Left renal cortex interstitium (tissue), 4 donors: ENCODE data around the gene TP73. TPM values are rescaled to one million over a fixed set of nuclear protein-coding genes. Genes with fewer than 3 reads are reported as not detected.
"Not testable (repeated sequence)": the region's sequence is repeated elsewhere in the genome, so short reads cannot be mapped to it uniquely, and the experiment has no call there.

ENCODE experiments used
- DNase-seq, 4 donors: peaks; one replicate each; pipeline ENCODE4 v3.0.0-alpha.2; 2013; ENCODE audit warnings: low read depth in 4 of 4, low spot score in 2 of 4, missing footprints in 1 of 4
- polyA plus RNA-seq, 4 donors: library from polyadenylated mRNA; unstranded; fragments of 120-200 nt; gene quantifications; one replicate each; pipeline ENCODE4 v1.2.1, GENCODE V29; 2013; ENCODE audit not compliant: insufficient read length in 4 of 4

The TP73 gene
- polyA plus RNA-seq, 4 donors = 0.51 to 1.4 (median 0.67) TPM

DNA sequence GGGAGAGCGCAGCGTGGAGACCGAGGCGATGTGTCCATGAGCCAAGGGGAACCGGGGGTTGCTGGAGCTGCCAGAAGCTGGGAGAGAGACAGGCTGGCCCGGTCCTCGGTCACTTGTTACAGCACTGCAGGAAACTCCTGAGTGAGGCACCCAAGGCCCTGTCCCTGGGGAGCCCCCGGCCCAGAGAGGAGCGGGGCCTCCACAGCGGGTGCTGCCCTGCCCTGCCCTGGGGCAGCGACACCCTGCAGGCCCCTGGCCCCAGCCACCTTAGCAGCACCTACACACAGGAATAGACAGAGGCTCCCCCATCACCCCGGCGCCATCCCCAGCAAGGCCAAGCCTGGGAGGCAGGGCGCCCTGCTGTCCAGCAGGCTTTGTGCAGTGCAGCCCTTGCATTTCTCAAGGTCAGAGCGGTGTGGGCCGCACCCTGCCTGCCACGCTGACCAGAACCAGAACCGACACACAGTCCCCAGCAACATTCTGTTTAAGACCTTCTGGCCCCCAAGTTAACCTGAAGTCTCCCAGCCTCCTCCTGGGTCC is 34.4 kb upstream of the TP73 start:
- no peak for DNase-seq

GRCh38 chr1:3618531-3618880 is 33.8 kb upstream of the TP73 start:
- no peak for DNase-seq

DNA sequence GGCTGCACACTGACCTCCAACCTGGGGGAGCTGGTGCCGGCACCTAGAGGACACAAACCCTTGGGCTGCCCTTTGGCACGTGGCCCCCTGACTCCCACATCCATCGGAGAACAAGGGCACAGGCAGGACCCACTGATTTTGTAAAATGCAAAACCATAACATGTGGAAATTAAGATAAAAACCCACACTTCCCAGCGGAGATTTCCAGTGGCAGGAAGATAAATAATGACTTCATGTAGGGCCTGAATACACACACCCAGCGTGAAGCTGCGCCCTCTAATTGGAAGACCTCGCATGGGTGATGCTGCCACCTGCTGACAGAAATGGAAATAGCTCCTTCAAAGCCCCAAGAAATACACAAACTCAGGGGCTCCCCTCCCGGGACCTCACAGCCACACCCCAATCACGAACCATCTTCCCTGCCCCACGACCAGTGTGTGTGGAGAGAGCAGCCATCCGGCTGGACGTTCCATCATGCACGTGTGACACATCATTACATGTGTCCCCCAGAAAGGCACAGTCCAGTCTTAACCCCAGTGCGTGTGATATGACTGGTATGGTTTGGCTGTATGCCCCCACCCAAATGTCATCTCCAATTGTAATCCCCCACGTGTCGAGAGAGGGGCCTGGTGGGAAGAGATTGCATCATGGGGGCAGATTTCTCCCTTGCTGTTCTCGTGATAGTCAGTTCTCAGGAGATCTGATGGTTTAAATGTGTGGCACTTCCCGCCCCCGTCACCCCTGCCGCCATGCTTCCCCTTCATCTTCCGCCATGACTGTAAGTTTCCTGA is 33.2 kb upstream of the TP73 start:
- DNase-seq = no peak

DNA sequence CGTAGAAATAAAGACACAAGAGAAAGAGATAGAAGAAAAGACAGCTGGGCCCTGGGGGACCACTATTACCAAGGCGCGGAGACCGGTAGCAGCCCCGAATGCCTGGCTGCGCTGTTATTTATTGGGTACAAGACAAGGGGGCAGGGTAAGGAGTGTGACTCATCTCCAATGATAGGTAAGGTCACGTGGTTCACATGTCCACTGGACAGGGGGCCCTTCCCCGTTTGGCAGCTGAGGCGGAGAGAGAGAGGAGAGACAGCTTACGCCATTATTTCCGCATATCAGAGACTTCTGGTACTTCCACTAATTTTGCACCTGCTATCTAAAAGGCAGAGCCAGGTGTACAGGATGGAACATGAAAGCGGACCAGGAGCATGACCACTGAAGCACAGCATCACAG is 31.6 kb upstream of the TP73 start:
- no peak for DNase-seq

GRCh38 chr1:3621151-3621671 is 31.1 kb upstream of the TP73 start:
- DNase-seq = not testable (repeated sequence)

- not testable (repeated sequence) for DNase-seq
These were observed 30.2 kb upstream of the TP73 start for GRCh38 chr1:3622102-3622501.

DNA sequence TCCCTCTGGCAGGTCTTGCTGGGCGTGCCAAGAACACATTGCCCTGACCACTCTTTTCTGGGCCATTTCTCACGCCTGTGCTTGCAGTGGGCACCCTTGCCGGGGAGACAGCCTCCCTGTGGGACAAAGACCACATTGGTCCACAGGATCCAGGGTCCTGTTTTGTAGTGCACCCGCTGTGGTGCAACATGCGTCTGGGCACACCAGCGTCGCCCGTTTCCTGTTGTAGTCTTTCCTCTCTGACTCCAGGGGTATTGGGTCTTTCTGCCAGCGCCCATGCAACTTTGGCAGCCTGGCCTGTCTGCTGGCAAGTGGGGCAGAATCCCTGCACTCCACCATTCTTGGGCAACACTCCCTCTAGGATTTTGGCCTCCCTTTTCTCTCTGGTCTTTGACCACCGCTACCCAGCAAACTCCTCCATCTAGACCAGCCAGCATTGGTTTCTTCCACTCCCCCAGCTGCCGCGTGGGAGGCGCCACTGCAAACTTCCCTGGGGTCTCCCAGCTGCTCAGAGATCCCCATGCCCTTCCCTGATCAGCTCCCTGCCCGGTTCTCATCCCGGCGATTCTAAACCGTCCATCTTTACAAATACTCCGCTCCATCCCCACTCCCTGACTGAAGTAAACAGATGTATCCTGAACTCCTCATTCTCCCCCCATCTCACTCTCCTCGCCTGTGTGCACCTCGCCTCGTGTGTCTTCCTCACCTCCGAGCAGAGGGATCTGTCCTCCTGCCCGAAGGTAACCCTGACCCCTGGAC is 28.7 kb upstream of the TP73 start:
- no peak for DNase-seq

DNA sequence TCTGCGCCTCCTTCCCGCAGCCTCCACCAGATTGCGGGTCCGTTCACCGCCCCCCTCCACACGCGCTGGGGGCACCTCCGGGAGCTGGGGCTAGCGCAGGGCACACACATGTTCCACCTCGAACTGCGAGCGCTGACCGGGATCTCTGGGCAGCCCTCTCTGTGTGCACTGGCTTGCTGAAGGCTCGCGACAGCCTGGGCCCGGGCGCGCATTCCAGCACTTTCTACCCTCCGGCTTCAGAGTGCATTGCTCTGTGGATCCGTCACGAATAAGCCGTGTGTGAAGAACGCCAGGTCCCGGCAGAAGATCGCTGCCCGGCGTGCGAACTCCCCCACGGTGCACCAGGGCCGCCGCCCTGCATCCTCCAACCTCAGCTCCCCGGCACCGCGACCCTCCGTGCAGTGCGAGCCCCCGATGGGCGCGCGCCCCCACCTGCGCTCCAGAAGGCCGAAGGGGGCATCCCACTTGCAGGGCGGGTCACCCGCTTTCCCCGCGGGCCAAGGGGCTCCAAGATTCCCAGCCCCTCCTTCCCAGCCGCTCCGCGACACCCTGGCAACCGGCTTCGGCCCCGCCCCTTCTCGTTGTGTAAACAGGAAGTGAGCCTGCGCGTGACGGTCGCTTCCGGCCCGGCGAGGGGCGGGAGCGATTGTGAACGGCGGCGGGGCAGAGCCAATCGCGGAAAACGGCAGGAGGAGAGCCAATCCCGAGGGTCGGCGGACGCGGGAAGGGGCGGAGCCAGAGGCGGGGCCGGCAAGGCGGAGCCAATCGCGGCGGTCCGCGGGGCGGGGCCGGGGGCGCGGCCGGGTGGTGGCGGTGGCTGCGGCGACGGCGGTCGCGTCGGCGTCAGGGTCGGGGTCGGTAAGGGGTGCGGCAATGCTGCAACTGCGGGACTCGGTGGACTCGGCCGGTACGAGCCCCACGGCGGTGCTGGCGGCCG is 27.8 kb upstream of the TP73 start, which contains the start of gene TPRG1L:
Gene TPRG1L, plus strand, starts transcription at position 816 of the 937 bp plus-strand sequence. Its CDS starts 58 bp downstream, at position 874.
- DNase-seq = peak in 3 of 4 donors; percentile 92 to 96 (median 93)

- no peak for DNase-seq
These were observed 27.0 kb upstream of the TP73 start for GRCh38 chr1:3625151-3625907.

- DNase-seq = no peak
These were observed 26.3 kb upstream of the TP73 start for GRCh38 chr1:3626025-3626424.

DNA sequence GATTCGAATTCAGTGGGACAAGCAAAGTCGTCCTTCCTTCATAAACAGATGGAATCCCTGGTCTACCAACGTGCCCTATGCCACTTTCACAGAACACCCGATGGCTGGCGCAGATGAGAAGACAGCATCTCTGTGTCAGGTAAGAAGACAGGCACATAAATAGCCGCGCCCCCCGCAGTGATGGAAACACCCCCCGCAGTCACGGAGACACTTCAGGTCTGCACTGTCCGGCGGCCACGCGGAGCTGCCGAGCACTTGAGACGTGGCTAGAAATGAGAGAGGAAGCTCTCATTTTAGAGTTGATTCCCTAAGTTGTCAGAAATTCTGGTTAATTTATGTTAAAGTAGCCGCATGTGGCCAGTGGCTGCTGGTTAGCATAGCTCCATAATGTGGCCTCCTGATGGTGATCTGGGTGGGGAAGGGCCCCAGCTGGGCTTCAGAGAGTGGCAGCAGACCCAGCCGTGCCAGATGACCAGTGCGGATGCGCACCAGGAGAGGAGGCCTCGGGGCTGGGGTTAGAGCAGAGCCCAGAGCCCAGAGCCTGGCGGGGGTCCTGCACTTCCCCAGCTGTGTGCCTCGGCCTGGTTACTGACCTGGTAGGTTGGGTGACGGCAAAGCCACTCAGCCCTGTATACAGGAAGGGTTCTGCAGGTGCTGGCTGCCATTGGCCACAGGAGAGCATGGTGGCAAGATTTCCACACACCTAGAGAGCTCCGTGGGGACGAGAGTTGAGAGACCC is 24.6 kb upstream of the TP73 start:
- no peak for DNase-seq

DNA sequence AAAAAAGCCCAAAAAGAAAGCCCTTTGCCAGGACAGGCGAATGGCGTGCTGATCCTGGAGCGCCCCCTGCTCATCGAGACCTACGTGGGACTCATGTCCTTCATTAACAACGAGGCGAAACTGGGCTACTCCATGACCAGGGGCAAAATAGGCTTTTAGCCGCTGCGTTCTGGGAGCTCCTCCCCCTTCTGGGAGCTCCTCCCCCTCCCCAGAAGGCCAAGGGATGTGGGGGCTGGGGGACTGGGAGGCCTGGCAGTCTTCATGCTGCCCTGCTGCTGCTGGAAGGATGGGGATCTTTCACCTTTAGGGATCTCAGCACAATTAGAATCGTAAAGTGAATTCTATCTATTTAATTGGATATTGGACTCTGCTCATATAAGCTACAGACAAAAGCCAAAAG is 23.9 kb upstream of the TP73 start:
- no peak for DNase-seq

- DNase-seq = no peak
These were observed 22.7 kb upstream of the TP73 start for GRCh38 chr1:3629561-3630160.

GRCh38 chr1:3630161-3630611 is 22.1 kb upstream of the TP73 start:
- DNase-seq = no peak

- DNase-seq = no peak
These were observed 21.4 kb upstream of the TP73 start for GRCh38 chr1:3630914-3631313.

GRCh38 chr1:3631320-3632260 is 20.7 kb upstream of the TP73 start:
- DNase-seq = no peak

DNA sequence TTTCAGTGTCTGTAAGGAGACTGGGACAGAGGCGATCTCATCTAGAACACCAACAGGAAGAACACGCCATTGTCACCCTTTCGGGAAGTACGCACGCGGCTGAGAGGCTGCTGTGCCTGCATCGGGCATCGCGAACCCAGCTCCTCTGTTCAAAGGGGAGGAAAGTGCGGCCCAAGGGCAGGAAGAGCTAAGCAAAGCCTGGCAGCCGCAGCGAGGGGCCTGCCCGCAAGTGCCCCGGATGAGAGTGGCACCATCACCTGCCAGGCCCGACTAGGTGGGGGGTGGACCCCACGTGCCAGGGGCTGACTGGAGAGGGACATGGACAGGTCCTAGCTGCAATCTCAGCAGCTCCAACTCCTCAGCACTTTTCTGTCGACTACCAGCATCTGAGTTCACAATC is 20.0 kb upstream of the TP73 start:
- no peak for DNase-seq
